IMR-90 (cell line): ENCODE data around the gene SERP1.

ENCODE experiments used
- BHLHE40 ChIP-seq: fragments of 150-350 bp; IDR thresholded peaks from 2 replicates; pipeline ENCODE4 v1.6.1; 2016; ENCODE audit warnings: mild to moderate bottlenecking, low read depth, low read length
- CEBPB ChIP-seq: IDR thresholded peaks from 2 replicates; pipeline ENCODE4 v1.6.1; 2012; ENCODE audit warnings: low read depth, low read length, improper control_type of control experiment
- MXI1 ChIP-seq: IDR thresholded peaks from 2 replicates; pipeline ENCODE4 v1.6.1; 2012; ENCODE audit warnings: low read depth, mild to moderate bottlenecking, low read length, moderate library complexity, borderline replicate concordance
- POLR2A ChIP-seq: IDR thresholded peaks from 2 replicates; pipeline ENCODE4 v1.6.1; 2012; ENCODE audit warnings: mild to moderate bottlenecking, low read depth, low read length
- RCOR1 ChIP-seq: IDR thresholded peaks from 2 replicates; pipeline ENCODE4 v1.6.1; 2012; ENCODE audit warnings: mild to moderate bottlenecking, low read length, improper control_type of control experiment; ENCODE audit not compliant: insufficient replicate concordance
- RFX5 ChIP-seq: IDR thresholded peaks from 2 replicates; pipeline ENCODE4 v1.8.0; 2012; ENCODE audit warnings: low read depth, mild to moderate bottlenecking, low read length, moderate library complexity
- SMC3 ChIP-seq: fragments of 150-350 bp; IDR thresholded peaks from 2 replicates; pipeline ENCODE4 v1.6.1; 2016; ENCODE audit warnings: low read depth, mild to moderate bottlenecking, antibody characterized with exemption, low read length, moderate library complexity
- TF ChIP-seq, protein P1 (sequence below): fragments of 150-350 bp; IDR thresholded peaks from 2 replicates; pipeline ENCODE4 v1.6.1; 2016; ENCODE audit warnings: low read depth, mild to moderate bottlenecking, low read length, moderate library complexity, borderline replicate concordance
- TF ChIP-seq, protein P2 (sequence below): conservative IDR thresholded peaks from 2 replicates; pipeline ENCODE4 v1.5.1; 2012; ENCODE audit warnings: mild to moderate bottlenecking, low read depth, low read length, improper control_type of control experiment
- TF ChIP-seq, protein P3 (sequence below): fragments of 150-350 bp; IDR thresholded peaks from 2 replicates; pipeline ENCODE4 v1.6.1; 2017; ENCODE audit warnings: mild to moderate bottlenecking, antibody characterized with exemption, low read length, low read depth

DNA sequence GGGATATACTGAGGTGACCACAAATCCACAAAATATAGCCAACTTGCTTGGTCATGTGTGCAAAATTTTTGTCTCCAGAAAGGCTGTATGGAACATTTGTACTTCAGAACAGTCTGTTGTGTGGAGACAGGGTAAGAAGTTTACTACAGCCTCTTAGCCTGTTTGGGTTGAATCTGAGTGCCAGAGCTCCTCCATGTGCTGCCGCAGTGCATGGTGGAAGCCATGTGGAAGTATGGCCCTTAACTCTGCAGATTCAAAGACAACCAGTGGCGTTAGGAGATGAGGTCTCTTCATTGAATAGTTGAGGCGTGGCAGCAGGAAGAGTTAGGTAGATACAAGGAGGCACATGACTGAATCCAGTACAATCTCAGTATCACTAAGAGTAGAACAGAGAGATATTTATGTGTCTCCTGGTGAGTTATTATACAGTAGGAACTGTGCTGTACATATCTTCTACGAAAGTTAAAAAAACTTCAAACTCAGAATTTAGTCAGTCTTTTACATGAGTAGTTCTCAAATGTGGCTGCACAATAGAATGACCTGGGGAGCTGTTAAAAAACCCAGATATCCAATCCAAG is 9.7 kb upstream of the SERP1 start:
- TF ChIP-seq, protein P1, sequence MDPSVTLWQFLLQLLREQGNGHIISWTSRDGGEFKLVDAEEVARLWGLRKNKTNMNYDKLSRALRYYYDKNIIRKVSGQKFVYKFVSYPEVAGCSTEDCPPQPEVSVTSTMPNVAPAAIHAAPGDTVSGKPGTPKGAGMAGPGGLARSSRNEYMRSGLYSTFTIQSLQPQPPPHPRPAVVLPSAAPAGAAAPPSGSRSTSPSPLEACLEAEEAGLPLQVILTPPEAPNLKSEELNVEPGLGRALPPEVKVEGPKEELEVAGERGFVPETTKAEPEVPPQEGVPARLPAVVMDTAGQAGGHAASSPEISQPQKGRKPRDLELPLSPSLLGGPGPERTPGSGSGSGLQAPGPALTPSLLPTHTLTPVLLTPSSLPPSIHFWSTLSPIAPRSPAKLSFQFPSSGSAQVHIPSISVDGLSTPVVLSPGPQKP = no peak
- TF ChIP-seq POLR2A (no peak), RCOR1 (no peak), BHLHE40 (no peak), MXI1 (no peak), CEBPB (no peak), RFX5 (no peak), SMC3 (no peak)
- TF ChIP-seq, protein P2, sequence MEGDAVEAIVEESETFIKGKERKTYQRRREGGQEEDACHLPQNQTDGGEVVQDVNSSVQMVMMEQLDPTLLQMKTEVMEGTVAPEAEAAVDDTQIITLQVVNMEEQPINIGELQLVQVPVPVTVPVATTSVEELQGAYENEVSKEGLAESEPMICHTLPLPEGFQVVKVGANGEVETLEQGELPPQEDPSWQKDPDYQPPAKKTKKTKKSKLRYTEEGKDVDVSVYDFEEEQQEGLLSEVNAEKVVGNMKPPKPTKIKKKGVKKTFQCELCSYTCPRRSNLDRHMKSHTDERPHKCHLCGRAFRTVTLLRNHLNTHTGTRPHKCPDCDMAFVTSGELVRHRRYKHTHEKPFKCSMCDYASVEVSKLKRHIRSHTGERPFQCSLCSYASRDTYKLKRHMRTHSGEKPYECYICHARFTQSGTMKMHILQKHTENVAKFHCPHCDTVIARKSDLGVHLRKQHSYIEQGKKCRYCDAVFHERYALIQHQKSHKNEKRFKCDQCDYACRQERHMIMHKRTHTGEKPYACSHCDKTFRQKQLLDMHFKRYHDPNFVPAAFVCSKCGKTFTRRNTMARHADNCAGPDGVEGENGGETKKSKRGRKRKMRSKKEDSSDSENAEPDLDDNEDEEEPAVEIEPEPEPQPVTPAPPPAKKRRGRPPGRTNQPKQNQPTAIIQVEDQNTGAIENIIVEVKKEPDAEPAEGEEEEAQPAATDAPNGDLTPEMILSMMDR = no peak
- TF ChIP-seq, protein P3, sequence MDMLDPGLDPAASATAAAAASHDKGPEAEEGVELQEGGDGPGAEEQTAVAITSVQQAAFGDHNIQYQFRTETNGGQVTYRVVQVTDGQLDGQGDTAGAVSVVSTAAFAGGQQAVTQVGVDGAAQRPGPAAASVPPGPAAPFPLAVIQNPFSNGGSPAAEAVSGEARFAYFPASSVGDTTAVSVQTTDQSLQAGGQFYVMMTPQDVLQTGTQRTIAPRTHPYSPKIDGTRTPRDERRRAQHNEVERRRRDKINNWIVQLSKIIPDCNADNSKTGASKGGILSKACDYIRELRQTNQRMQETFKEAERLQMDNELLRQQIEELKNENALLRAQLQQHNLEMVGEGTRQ = no peak
